Testis (tissue), 2 donors: ENCODE data around the gene MCC.

Experiments
- CTCF ChIP-seq, 3 experiments: fragments of 450-650 bp in 2 of 3; fragments of 200-600 bp in 1 of 3; sonication (generic) in 1 of 3; IDR thresholded peaks; one replicate each; pipeline ENCODE4 v1.5.1; 2016 to 2019; ENCODE audit warnings: antibody characterized with exemption in 3 of 3, mild to moderate bottlenecking in 2 of 3, moderate library complexity in 1 of 3
- POLR2A ChIP-seq: fragments of 450-650 bp; IDR thresholded peaks from one replicate; pipeline ENCODE4 v1.6.1; 2017; ENCODE audit warnings: antibody characterized with exemption, mild to moderate bottlenecking, moderate library complexity

DNA sequence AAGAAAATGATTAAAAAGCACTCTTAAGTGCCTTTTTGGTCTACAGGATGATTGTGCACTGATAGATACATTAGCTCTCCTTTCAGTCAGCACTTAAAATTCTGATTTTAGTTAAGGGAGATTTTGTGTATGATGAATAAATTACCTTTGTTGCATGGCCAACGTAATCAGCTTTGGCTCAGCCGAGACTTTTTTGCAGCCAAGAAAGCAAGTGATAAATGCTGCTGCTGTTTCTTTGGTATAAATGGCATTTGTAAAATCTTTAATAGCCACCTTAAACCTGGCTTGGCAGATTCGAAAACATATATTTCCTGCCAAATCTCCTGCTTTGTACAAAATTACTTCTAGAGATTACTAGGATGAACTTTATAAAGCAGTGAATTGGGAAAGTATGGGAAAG lies 364.0 kb downstream of the MCC start:
- TF ChIP-seq CTCF (IDR thresholded peaks at IDR 0.05) (no peak), POLR2A (no peak)
